Measurements from ENCODE around the gene TRAPPC11. TPM values are rescaled to one million over a fixed set of nuclear protein-coding genes. Genes with fewer than 3 reads are reported as not detected.
A peak's percentile ranks its signal among the peaks of the same experiment; 100 is the strongest.
"Not testable (repeated sequence)": the region's sequence is repeated elsewhere in the genome, so short reads cannot be mapped to it uniquely, and the experiment has no call there.

The TRAPPC11 gene
- total and polyA plus RNA-seq, 9 donors = 19.9 to 34.3 (median 22.8) TPM

GRCh38 chr4:183714626-183715025, 55.5 kb downstream of the TRAPPC11 start:
- Histone ChIP-seq H3K4me3 (ENCODE audit: low read length) (no peak overlapping the region), H3K27me3 (ENCODE audit: control insufficient read depth, insufficient read depth, low read length) (no peaks in the 10 kb centered on the region), H3K4me1 (ENCODE audit: control insufficient read depth, insufficient read depth, low read length) (no peaks in the 10 kb centered on the region), H3K9me3 (replicated peaks; ENCODE audit: control insufficient read depth, low read depth, low read length) (no peaks in the 10 kb centered on the region), H3K27ac (ENCODE audit: low read length) (no peak overlapping the region), H3K36me3 (ENCODE audit: control insufficient read depth, insufficient read depth, low read length) (peaks cover 26% of the 10 kb centered on the region)
- DNase-seq = no peak
- 55% methylated on average over 5 of the region's 7 CpGs for WGBS (ENCODE audit: insufficient coverage)

DNA sequence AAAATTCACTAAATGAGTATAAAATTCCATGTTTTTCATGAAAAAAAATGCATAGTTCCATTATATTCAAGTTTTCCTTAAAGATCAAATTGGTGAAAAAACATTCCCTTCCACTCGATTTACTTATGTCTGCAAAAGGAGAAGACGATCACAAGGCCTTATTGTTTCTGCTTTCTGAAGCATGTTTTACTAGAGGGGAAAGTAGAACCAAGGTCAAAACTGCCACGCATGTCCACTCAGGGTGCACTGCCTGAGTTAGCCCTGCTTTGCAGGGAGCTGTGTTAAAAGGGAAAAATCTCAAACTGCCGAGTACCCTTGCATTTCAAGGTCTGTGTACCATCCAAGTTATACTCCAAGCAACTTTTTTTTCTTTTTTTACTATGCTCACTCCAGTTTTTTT, 57.2 kb downstream of the TRAPPC11 start:
- DNase-seq = peak; percentile 30
- no peak overlapping the region for H3K4me3 ChIP-seq (ENCODE audit: low read length)
- WGBS (ENCODE audit: insufficient coverage) = 100% methylated on average over 1 of the region's 4 CpGs

GRCh38 chr4:183718876-183719275, 59.8 kb downstream of the TRAPPC11 start:
- Histone ChIP-seq H3K36me3 (ENCODE audit: control insufficient read depth, insufficient read depth, low read length) (peaks cover 2% of the 10 kb centered on the region), H3K4me1 (ENCODE audit: control insufficient read depth, insufficient read depth, low read length) (peaks cover 4% of the 10 kb centered on the region), H3K27ac (ENCODE audit: low read length) (no peak overlapping the region), H3K9me3 (replicated peaks; ENCODE audit: control insufficient read depth, low read depth, low read length) (no peaks in the 10 kb centered on the region), H3K4me3 (ENCODE audit: low read length) (no peak overlapping the region), H3K27me3 (ENCODE audit: control insufficient read depth, insufficient read depth, low read length) (peaks cover 14% of the 10 kb centered on the region)
- WGBS (ENCODE audit: insufficient coverage) = no CpG with 5 or more reads among the region's 5 CpGs
- no peak for DNase-seq

More for the DNA sequence above, 57.2 kb downstream of the TRAPPC11 start:
- Histone ChIP-seq H3K4me1 (ENCODE audit: control insufficient read depth, insufficient read depth, low read length) (no peaks in the 10 kb centered on the region), H3K36me3 (ENCODE audit: control insufficient read depth, insufficient read depth, low read length) (peaks cover 17% of the 10 kb centered on the region), H3K27ac (ENCODE audit: low read length) (no peak overlapping the region), H3K27me3 (ENCODE audit: control insufficient read depth, insufficient read depth, low read length) (peaks cover 4% of the 10 kb centered on the region), H3K9me3 (replicated peaks; ENCODE audit: control insufficient read depth, low read depth, low read length) (no peaks in the 10 kb centered on the region)

DNA sequence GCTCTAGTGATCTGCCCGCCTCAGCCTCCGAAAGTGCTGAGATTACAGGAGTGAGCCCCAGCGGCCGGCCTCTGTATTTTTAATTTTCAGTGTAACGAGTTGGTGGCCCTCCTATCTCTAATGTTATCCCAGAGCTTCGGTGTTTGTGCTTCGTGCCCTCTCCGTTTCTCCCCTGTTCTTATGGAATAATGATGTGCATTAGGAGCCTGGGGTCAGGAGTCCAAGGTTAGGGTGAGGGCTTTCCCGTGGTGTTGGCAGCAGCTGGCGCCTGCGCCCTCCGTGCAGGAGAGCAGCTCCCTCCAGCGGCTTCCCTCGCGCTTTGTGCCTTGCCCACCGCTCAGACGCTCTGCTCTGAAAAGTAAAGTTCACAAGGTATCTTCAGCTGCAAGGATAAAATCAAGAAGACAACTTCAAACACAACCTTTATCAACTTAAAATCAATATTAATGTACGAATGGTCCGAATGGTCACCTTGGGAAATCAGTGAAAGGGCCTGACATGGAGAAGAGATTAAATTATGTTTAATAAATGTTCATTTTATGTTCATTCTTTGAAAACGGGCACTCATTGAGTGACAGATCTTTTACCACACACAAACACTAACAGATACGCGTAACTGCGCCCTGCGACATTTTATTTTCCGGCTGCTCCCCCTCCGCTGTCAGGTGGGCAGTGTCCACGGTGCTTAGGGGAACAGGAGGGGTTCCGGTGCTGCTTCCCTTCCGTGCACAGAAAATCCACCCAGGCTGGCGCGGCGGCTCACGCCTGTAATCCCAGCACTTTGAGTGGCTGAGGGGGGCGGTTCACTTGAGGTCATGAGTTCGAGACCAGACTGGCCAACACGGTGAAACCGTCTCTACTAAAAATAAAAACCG, 62.4 kb downstream of the TRAPPC11 start:
- WGBS (ENCODE audit: insufficient coverage) = 40% methylated on average over 13 of the region's 38 CpGs
- no peak overlapping the region for H3K27ac ChIP-seq (ENCODE audit: low read length)

GRCh38 chr4:183722731-183723560, 63.9 kb downstream of the TRAPPC11 start:
- Histone ChIP-seq H3K27me3 (ENCODE audit: control insufficient read depth, insufficient read depth, low read length) (peaks cover 14% of the 10 kb centered on the region), H3K4me1 (ENCODE audit: control insufficient read depth, insufficient read depth, low read length) (peaks cover 4% of the 10 kb centered on the region), H3K4me3 (ENCODE audit: low read length) (peak overlapping the region; percentile 46), H3K9me3 (replicated peaks; ENCODE audit: control insufficient read depth, low read depth, low read length) (no peaks in the 10 kb centered on the region), H3K27ac (ENCODE audit: low read length) (no peak overlapping the region), H3K36me3 (ENCODE audit: control insufficient read depth, insufficient read depth, low read length) (no peaks in the 10 kb centered on the region)
- WGBS (ENCODE audit: insufficient coverage) = 3% methylated on average over 69 of the region's 70 CpGs
- DNase-seq = peak; percentile 56

More for the DNA sequence above, 62.4 kb downstream of the TRAPPC11 start:
- no peaks in the 10 kb centered on the region for H3K9me3 ChIP-seq (replicated peaks; ENCODE audit: control insufficient read depth, low read depth, low read length)
- peak; percentile 51 for DNase-seq
- H3K4me3 ChIP-seq (ENCODE audit: low read length) = no peak overlapping the region
- H3K27me3 ChIP-seq (ENCODE audit: control insufficient read depth, insufficient read depth, low read length) = peaks cover 14% of the 10 kb centered on the region
- peaks cover 4% of the 10 kb centered on the region for H3K4me1 ChIP-seq (ENCODE audit: control insufficient read depth, insufficient read depth, low read length)
- no peaks in the 10 kb centered on the region for H3K36me3 ChIP-seq (ENCODE audit: control insufficient read depth, insufficient read depth, low read length)

DNA sequence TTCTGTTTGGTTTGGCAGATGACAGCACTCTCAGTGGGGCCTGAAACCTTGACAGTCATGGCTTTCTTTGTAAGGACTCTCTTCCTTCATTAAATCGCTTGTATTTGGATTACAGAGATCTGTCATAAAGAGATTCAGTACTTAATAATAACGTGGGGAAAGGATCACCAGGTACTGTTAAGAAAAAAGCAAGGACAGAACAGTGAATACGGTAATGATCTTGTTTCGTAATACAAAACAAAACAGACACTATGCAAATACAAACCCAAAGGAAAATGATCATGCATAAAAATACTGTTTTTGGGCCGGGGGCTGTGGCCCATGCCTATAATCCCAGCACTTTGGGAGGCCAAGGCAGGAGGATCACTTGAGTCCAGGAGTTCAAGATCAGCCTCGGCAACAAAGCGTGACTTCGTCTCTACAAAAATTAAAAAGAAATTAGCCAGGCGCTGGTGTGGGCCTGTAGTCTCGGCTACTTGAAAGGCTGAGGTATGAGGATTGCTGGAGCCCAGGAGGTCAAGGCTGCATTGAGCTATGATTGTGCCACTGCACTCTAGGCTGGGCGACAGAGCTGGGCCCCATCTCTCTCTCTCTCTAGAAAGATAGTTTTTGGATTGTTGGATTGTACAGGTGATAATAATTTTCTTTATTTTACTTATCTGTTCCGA, 64.6 kb downstream of the TRAPPC11 start:
- H3K27me3 ChIP-seq (ENCODE audit: control insufficient read depth, insufficient read depth, low read length) = peaks cover 16% of the 10 kb centered on the region
- DNase-seq = no peak
- WGBS (ENCODE audit: insufficient coverage) = 98% methylated on average over 6 of the region's 12 CpGs
- H3K4me3 ChIP-seq (ENCODE audit: low read length) = no peak overlapping the region
- H3K4me1 ChIP-seq (ENCODE audit: control insufficient read depth, insufficient read depth, low read length) = peaks cover 4% of the 10 kb centered on the region
- H3K27ac ChIP-seq (ENCODE audit: low read length) = no peak overlapping the region
- H3K9me3 ChIP-seq (replicated peaks; ENCODE audit: control insufficient read depth, low read depth, low read length) = no peaks in the 10 kb centered on the region
- H3K36me3 ChIP-seq (ENCODE audit: control insufficient read depth, insufficient read depth, low read length) = no peaks in the 10 kb centered on the region

- not testable (repeated sequence) for H3K27ac ChIP-seq (ENCODE audit: low read length); H3K4me1 ChIP-seq (ENCODE audit: control insufficient read depth, insufficient read depth, low read length); H3K9me3 ChIP-seq (replicated peaks; ENCODE audit: control insufficient read depth, low read depth, low read length); H3K4me3 ChIP-seq (ENCODE audit: low read length); H3K36me3 ChIP-seq (ENCODE audit: control insufficient read depth, insufficient read depth, low read length); DNase-seq
- 78% methylated on average over 3 of the region's 5 CpGs for WGBS (ENCODE audit: insufficient coverage)
- H3K27me3 ChIP-seq (ENCODE audit: control insufficient read depth, insufficient read depth, low read length) = peaks cover 16% of the 10 kb centered on the region
Observed at GRCh38 chr4:183725585-183725984, 66.5 kb downstream of the TRAPPC11 start.

DNA sequence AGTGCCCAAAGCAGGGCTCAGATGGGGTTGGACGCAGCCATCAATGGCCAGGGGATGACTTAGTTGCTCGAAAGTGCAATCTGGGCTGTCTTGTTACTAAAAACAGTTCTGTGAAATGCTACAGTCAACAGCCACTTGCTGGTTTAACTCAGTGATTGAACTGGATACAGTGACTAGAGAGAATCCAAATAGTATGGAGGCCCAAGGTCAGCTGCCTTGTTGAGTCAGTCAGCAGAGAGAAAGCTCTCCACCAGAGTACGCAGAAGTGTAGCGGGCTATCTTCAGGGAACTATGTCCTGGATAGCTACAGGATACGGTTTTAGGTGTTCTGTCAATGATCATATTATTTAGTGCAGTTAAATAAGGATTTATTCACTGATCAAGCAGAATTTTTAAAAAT, 68.4 kb downstream of the TRAPPC11 start:
- Histone ChIP-seq H3K4me3 (ENCODE audit: low read length) (no peak overlapping the region), H3K4me1 (ENCODE audit: control insufficient read depth, insufficient read depth, low read length) (peaks cover 4% of the 10 kb centered on the region), H3K27me3 (ENCODE audit: control insufficient read depth, insufficient read depth, low read length) (peaks cover 4% of the 10 kb centered on the region), H3K27ac (ENCODE audit: low read length) (no peak overlapping the region), H3K9me3 (replicated peaks; ENCODE audit: control insufficient read depth, low read depth, low read length) (no peaks in the 10 kb centered on the region), H3K36me3 (ENCODE audit: control insufficient read depth, insufficient read depth, low read length) (no peaks in the 10 kb centered on the region)
- WGBS (ENCODE audit: insufficient coverage) = 86% methylated on average over 2 of the region's 5 CpGs
- DNase-seq = no peak

GRCh38 chr4:183728223-183729068, 69.4 kb downstream of the TRAPPC11 start:
- Histone ChIP-seq H3K27ac (ENCODE audit: low read length) (no peak overlapping the region), H3K27me3 (ENCODE audit: control insufficient read depth, insufficient read depth, low read length) (peaks cover 2% of the 10 kb centered on the region), H3K4me1 (ENCODE audit: control insufficient read depth, insufficient read depth, low read length) (no peaks in the 10 kb centered on the region), H3K4me3 (ENCODE audit: low read length) (no peak overlapping the region), H3K36me3 (ENCODE audit: control insufficient read depth, insufficient read depth, low read length) (no peaks in the 10 kb centered on the region), H3K9me3 (replicated peaks; ENCODE audit: control insufficient read depth, low read depth, low read length) (no peaks in the 10 kb centered on the region)
- WGBS (ENCODE audit: insufficient coverage) = 73% methylated on average over 21 of the region's 22 CpGs
- no peak for DNase-seq

Measured in muscle of leg (tissue), 11 donors.